HG03095 (cell line): Measurements from ENCODE around the gene ROPN1L.

Source experiments
- ATAC-seq: cut with Tn5 transposase; IDR thresholded peaks from one replicate; pipeline ENCODE4 v1.9.1; 2021; ENCODE audit warnings: moderate library complexity; ENCODE audit not compliant: unreplicated experiment

Gene ROPN1L

GRCh38 chr5:10456583-10457420 lies 15.1 kb downstream of the ROPN1L start:
- ATAC-seq = no peak

GRCh38 chr5:10457682-10458574 lies 16.2 kb downstream of the ROPN1L start:
- ATAC-seq = no peak

GRCh38 chr5:10459080-10460055 lies 17.7 kb downstream of the ROPN1L start:
- no peak for ATAC-seq

DNA sequence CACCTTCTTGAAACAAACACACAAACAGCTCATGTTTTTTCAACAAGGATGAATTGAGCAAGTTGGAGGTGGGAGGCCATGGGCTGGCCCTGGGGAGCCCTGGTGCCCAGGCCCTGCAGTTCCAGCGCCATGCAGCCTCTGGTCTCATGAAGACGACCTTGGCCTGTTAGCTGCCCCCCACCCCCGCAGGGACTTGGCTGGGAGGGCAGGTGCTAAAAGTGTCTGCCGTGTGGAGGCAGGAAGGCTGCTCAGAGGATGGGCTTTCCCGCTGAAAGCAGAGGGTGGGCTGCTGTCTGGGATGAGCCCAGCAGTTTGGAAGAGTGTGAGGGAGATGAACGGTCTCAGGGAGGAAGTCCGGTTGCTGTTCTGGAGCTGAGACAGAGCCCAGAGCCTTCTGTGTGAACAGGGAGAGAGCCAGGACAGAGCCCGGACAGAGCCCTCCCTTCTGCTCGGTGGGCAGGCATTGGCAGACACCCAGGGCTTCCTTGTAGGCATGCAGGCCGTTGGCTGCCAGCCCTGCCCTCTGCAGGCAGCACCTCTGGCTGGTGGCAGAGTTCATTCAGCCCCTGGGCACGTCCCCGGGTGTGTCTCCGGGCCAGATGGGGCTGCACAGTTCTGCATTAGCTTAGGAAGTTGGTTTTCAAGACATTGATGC lies 18.7 kb downstream of the ROPN1L start:
- ATAC-seq = no peak

GRCh38 chr5:10461041-10461440 lies 19.4 kb downstream of the ROPN1L start:
- ATAC-seq = no peak

DNA sequence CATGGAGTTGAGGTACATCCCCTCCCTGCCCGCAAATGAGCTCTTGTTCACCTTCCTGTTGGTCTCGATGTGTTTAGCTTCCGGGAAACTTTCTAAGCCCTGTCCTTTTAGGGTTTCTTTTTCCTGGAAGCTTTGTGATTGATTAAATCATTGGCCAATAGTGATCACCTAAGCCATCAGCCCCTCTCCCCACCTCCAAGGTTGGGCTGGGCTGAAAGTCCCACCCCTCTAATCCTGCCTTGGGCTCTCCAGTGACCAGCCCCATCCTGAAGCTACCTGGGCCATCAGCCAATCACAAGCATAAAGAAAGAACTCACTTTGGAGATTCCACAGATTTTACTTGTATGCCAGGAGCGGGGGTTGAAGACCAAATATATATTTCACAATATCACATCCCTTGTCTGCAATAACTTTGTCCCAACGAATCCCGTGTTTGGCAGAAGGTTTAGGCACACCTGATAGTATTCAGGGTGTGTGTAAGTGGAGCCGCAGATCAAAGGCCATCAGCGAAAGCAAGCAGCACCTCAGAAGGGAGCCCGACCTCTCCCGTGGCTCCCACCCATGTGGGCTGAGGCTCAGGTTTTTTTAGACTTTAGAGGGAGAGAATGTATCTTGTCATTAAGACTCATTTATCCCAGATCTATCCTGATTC lies 20.4 kb downstream of the ROPN1L start:
- ATAC-seq = no peak

DNA sequence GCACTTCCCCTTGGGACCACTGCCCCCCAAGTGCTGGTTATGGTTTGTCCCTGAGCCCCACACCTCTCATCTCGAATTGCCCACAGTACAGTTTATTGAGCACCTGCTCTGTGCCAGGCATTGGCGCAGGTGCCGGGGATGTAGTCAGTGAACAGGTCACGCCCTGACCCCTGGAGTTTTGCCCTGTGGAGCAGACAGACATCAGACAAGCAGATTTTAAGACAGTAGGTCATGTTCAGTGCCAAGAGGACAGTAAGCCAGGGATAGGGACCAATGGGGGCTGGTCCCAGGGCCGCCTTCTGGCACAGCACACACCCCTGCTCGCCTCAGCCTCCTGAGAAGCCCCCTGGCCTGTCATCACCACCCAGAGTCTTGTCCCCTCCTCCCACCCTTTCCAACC lies 21.9 kb downstream of the ROPN1L start:
- no peak for ATAC-seq

DNA sequence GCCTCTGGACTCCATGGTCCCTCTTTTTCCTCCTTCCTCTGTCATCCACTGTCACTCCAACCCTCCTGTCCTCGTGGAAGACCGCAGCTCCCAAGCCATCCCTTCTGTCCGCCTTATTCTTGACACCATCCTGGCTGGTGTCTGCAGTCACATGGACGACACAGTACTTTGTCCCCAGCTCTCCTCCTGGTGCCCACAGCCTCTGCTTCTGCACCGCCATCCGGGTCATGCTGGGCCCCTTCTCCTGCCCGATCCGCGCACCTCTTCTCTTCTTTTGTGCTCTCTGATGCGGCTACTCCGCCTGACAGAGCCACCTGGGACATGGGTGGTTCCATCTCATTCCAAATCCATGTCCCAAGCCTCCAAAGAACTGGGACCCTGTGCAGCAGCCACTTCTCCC lies 22.5 kb downstream of the ROPN1L start:
- no peak for ATAC-seq

- no peak for ATAC-seq
These were observed 24.0 kb downstream of the ROPN1L start for GRCh38 chr5:10465726-10466125.

- no peak for ATAC-seq
These were observed 24.9 kb downstream of the ROPN1L start for GRCh38 chr5:10466446-10467073.

DNA sequence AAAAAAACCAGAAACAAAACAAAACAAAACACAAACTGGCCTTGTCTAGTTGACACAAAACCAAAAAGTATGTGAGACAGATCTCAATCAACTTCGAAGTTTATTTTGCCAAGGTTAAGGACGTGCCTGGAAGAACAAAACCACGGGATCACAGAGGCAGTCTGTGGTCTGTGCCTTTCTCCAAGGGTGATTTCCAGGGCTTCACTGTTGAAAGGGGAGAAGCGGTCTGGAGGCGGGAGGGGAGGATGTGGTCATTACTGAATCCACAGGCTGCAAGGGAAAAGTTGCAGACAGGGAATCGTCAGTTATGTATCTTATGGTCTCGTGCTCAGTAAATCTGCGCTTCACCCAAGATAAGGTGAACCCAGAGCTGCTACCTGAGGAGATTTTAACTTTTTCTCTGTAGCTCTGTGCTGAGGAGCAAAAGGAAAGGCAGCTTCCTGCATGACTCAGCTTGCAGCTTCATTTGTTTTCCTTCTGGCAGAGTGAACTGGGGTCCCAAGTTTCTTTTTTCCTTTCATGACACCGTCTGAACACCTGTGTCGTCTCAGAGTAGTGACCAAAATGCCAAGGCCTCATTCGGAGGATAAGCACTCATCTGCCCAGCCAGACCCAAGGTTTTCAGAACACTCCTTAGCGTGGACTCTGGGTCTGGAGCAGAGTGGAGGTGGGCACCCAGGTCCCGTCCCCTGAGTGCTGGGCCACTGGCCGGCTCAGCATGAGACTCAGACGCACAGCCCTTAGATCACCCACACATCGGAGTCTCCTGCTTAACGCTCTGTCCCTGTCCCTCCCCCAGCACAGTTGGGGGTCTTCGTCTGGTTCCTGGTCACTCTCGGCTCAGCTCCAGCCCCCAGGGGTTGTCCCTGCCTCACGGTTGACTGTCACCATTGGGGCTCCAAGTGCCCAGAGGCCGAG lies 25.9 kb downstream of the ROPN1L start:
- ATAC-seq = no peak

GRCh38 chr5:10468256-10468655 lies 26.6 kb downstream of the ROPN1L start:
- ATAC-seq = no peak

- ATAC-seq = no peak
These were observed 27.8 kb downstream of the ROPN1L start for GRCh38 chr5:10469253-10470050.

DNA sequence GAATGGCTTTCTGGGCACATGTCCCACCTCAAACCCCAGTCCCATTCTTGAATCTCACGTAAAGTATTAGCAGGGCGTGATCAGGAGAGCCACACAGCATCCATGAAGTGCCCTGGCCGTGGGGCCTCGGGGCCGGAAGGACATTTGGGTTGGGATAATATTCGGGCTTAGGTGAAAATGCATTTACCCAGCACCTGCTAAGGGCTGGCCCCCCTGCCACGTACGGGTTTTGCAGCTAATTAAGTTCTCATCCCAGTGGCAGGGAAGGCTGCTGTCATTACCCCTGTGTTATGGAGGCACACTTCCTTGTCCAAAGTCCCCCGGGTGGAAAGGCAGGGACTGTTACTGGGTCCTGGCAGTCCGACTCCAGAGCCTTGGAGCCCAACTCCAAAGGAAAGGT lies 29.0 kb downstream of the ROPN1L start:
- no peak for ATAC-seq

DNA sequence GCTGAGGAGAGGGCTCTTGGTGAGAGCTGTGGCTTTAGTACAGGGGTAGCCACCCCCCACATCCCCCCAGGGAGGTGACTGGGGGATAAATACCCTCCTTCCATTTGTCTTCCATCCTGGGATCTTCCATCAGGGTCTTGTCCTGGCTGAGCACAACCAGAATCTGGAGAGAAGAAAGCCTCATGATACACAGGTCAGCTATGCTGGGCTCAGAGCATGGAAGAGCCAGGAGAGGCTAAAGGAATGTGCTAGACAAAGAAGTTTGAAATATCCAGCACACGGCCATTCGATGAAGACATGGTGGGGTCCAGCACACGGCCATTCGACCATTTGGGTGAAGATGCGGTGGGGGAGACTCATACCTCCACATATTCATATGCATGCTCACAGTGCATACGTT lies 30.0 kb downstream of the ROPN1L start:
- ATAC-seq = no peak

DNA sequence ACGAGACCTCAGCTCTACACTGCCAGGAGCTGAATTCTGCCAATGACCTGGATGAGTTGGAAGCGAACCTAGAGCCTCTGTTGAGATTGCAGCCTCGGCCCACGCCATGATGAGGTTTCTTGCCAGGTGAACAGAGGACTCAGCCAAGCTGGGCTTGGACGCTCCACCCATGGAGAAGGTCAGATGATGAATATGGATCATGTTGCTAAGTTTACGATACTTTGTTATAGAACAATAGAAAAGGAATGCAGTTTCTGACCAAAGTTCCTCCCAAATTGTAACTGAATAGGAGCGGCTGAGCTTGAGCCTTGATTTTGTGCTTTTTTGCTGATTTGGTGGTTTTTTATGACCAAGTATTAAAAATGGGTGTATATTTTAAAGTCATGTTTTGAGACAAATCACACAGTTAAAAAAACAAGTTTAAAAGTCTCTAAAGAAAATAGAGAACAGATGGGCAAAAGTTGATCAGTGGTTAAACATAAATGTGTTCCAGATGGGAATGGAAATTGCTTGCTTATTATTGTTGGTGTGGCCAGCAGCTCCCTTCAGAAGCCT lies 32.9 kb downstream of the ROPN1L start:
- no peak for ATAC-seq
